Activated naive CD8-positive, alpha-beta T cell treated with anti-CD3 and anti-CD28 coated beads, Interleukin-2, amount 50 U/mL, for 24 hours (primary cell): Measurements from ENCODE around the gene MATR3.
"Not testable (repeated sequence)": the region's sequence is repeated elsewhere in the genome, so short reads cannot be mapped to it uniquely, and the experiment has no call there.

Experiments
- ATAC-seq: fragments of 150-1000 bp; cut with Tn5 transposase; one replicate; pipeline ENCODE4 v1.10.0; 2021
- DNase-seq: peaks from one replicate; pipeline ENCODE4 v3.0.0; 2021
- H3K27ac Mint-ChIP-seq: one replicate; pipeline ENCODE4 v1.8.0; 2021; ENCODE audit warnings: mild to moderate bottlenecking, mixed read lengths
- H3K27me3 Mint-ChIP-seq: one replicate; pipeline ENCODE4 v1.8.0; 2021; ENCODE audit warnings: mixed read lengths
- H3K36me3 Mint-ChIP-seq: one replicate; pipeline ENCODE4 v1.8.0; 2021; ENCODE audit warnings: low read depth, mixed read lengths
- H3K4me1 Mint-ChIP-seq: one replicate; pipeline ENCODE4 v1.8.0; 2021; ENCODE audit warnings: mixed read lengths
- H3K4me3 Mint-ChIP-seq: one replicate; pipeline ENCODE4 v1.8.0; 2021; ENCODE audit warnings: mild to moderate bottlenecking, moderate library complexity, mixed read lengths
- H3K9me3 Mint-ChIP-seq: one replicate; pipeline ENCODE4 v1.8.0; 2021; ENCODE audit warnings: mixed read lengths

MATR3 gene

DNA sequence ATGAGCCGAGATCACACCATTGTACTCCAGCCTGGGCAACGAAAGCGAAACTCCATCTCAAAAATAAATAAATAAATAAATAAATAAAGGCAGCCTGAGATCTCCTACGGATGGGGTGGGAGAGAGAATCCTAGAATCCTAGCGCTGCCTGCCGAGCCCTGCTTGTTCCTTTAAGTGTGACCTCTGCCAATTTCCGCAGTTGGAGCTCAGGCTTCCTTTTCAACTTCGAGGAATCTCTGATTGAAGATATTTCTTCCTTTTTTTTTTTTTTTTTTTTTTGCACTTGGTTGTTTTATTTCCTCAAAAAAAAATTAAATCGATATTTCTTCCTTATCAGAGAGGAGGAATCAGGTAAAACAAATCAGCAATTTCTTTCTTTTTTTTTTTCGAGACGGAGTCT is 27.3 kb upstream of the MATR3 start:
- Mint-ChIP-seq H3K4me1 (peaks cover 34% of the 10 kb centered on the region), H3K36me3 (no peaks in the 10 kb centered on the region)
- ATAC-seq: no peak

DNA sequence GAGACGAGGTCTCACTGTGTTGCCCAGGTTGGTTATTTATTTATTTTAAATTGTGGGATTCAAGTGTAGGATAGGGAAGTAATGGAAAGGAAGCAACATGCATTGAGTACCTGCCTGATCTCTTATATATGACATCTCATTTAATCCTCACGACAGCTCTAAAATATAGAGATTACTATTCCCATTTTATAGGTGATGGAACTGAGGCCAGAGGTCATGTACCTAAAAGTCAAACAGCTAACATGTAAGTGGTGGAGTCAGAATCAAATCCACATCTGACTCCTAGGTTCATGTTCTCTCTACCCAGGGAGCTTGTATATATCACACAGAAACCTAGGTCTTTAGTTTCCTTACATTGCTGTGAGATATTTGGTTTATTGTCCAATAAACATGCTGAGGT is 26.1 kb upstream of the MATR3 start:
- H3K9me3 Mint-ChIP-seq: no peaks in the 10 kb centered on the region
- no peaks in the 10 kb centered on the region for H3K36me3 Mint-ChIP-seq
- H3K27me3 Mint-ChIP-seq: peaks cover 2% of the 10 kb centered on the region
- DNase-seq (no peak), ATAC-seq (no peak)
- peaks cover 36% of the 10 kb centered on the region for H3K4me1 Mint-ChIP-seq
- H3K4me3 Mint-ChIP-seq: no peak overlapping the region
- no peak overlapping the region for H3K27ac Mint-ChIP-seq

More for the DNA sequence above, 27.3 kb upstream of the MATR3 start:
- DNase-seq: no peak
- Mint-ChIP-seq H3K9me3 (no peaks in the 10 kb centered on the region), H3K27ac (no peak overlapping the region), H3K27me3 (peaks cover 5% of the 10 kb centered on the region), H3K4me3 (no peak overlapping the region)

DNA sequence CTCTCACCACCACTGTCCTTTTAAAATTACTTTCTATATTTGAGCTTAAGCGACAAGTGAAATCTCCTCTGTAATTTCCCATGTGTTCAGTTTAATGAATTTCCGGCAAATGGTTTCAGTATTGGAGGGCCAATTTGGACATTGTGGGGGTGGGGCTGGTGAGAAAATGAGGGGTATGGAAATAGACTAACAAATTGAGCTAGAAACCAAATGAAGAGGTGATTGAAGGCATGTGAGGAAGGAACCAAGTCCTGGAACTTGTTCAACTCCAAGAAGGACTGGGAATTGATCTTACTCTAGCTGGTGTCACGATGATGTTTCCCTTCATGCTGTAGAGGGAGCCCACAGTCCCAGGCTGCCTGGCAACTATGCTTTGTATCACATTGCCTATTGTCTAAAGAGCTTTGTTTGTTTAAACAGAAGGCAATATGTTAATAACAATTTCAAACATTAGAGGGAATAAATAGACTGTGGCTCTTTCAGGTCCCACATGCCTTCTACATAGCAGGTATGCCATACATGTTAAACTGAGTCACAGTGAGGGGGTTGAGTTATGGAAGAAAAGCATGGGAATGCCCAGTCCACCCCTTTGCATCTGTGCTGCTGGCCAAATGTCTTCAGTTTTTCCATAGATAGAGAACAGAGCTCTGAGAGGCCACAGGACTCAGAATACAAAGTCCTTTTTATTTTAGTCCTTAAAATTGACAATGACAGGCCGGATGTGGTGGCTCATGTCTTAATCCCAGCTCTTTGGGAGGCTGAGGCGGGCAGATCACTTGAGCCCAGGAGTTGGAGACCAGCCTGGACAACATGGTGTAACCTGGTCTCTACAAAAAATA is 25.0 kb upstream of the MATR3 start:
- no peaks in the 10 kb centered on the region for H3K36me3 Mint-ChIP-seq
- H3K4me3 Mint-ChIP-seq: no peak overlapping the region
- no peaks in the 10 kb centered on the region for H3K9me3 Mint-ChIP-seq
- DNase-seq (no peak), ATAC-seq (no peak)
- peaks cover 2% of the 10 kb centered on the region for H3K27me3 Mint-ChIP-seq
- peaks cover 39% of the 10 kb centered on the region for H3K4me1 Mint-ChIP-seq
- H3K27ac Mint-ChIP-seq: peak overlapping the region; percentile 16

DNA sequence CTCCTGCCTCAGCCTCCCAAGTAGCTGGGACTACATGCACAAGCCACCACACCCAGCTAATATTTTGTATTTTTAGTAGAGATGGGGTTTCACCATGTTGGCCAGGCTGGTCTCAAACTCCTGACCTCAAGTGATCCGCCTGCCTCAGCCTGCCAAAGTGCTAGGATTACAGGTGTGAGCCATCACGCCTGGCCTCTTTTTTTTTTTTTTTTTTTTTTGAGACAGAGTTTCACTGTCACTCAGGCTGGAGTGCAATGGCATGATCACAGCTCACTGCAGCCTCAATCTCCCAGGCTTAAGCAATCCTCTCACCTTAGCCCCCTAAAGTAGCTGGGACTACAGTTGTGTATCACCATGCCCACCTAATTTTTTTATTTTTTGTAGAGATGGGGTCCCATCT is 22.8 kb upstream of the MATR3 start:
- not testable (repeated sequence) for H3K27me3 Mint-ChIP-seq, H3K4me3 Mint-ChIP-seq, ATAC-seq, H3K27ac Mint-ChIP-seq, H3K9me3 Mint-ChIP-seq, DNase-seq
- peaks cover 47% of the 10 kb centered on the region for H3K4me1 Mint-ChIP-seq
- H3K36me3 Mint-ChIP-seq: peaks cover 16% of the 10 kb centered on the region

DNA sequence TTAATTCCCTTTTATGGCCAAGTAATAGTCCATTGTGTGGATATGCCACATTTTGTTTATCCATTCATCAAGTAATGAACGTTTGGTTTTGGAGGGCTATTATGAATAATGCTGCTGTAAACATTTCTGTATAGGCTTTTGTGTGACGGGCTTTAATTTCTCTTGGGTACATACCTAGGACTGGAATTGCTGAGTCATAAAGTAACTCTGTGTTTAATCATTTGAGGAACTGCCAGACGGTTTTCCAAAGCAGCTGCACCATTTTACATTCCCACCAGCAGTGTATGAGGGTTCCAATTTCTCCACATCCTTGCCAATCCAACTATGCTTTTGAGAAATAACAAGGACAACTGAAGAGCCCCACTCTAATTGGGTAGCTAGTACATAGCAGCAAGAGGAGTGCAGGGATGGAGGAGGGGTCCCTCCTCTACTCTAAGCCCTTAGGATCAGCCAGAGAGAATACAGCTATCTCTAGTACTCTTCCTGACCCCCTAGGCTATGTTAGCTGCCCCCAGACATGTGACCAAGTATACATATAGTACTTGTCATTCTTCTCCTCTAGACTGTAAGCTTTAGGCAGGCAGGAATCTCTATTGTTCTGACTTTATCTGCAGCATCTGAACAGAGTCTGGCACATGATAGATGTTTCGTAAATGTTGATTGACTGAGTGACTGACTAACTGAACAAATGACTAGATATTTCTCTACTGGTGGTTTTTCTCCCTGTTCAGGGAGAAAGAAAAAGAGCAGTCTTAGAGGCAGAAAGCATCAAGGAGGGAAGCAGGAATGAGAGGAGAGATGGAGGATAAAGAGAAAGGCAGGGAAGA is 22.1 kb upstream of the MATR3 start:
- Mint-ChIP-seq H3K9me3 (no peaks in the 10 kb centered on the region), H3K27ac (no peak overlapping the region), H3K27me3 (no peaks in the 10 kb centered on the region), H3K4me3 (no peak overlapping the region), H3K4me1 (peaks cover 53% of the 10 kb centered on the region), H3K36me3 (peaks cover 23% of the 10 kb centered on the region)
- ATAC-seq: no peak
- no peak for DNase-seq

DNA sequence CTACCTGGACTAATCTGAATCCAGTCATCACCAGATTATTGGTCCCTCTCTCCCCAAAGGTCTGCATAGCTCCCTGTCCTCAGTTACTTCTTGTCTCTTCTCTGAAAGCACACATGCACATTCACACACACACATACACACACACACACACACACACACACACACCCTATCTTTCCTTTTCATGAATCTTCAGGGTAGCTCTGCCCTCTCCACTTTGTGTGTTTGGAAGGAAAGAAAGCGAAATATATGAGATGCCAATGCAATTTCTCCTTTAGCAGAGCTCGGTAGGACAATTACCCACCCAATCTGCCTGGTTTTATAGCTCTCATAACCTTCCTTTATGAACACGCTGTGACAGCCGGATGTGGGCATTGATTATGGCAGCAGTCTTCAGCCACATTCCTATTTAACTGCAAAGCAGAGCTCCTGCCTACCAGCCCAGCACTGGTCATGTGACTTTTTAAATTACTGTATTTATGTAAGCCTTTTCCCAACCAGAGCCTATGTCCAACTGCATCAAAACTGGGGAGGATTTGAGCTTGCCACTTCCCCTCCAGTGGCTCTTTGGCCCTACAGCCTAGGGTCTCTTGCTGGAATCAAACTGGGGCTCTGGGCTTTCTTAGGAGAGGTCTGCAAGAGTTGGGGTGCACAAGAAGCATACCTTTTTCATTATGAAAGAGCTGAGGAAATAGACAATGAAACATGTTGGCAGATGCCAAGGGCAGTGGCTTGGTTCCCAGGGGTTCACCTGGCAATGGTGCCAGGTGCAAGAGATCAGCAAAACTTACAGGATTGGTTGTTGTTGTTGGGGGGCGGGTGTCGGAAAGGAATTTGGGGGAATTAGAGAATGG is 20.8 kb upstream of the MATR3 start:
- DNase-seq: no peak

DNA sequence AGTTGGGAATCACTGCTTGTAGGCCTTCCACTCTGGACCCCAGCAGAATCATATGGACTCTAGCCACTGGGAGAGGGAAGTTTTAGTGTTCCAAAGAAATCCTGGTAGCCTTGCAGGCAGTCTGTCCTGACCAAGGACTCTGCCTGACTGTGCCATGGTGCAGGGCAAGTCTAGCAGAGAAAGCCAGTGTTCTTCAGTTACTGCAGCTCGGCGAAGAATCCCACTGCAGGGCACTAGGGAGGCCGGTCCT is 20.3 kb upstream of the MATR3 start:
- H3K4me1 Mint-ChIP-seq: peaks cover 67% of the 10 kb centered on the region

More for the DNA sequence above, 20.8 kb upstream of the MATR3 start:
- peaks cover 36% of the 10 kb centered on the region for H3K36me3 Mint-ChIP-seq
- no peaks in the 10 kb centered on the region for H3K9me3 Mint-ChIP-seq
- peaks cover 64% of the 10 kb centered on the region for H3K4me1 Mint-ChIP-seq
- ATAC-seq: no peak
- H3K27ac Mint-ChIP-seq: peak overlapping the region; percentile 95
- no peaks in the 10 kb centered on the region for H3K27me3 Mint-ChIP-seq
- peak overlapping the region; percentile 93 for H3K4me3 Mint-ChIP-seq

DNA sequence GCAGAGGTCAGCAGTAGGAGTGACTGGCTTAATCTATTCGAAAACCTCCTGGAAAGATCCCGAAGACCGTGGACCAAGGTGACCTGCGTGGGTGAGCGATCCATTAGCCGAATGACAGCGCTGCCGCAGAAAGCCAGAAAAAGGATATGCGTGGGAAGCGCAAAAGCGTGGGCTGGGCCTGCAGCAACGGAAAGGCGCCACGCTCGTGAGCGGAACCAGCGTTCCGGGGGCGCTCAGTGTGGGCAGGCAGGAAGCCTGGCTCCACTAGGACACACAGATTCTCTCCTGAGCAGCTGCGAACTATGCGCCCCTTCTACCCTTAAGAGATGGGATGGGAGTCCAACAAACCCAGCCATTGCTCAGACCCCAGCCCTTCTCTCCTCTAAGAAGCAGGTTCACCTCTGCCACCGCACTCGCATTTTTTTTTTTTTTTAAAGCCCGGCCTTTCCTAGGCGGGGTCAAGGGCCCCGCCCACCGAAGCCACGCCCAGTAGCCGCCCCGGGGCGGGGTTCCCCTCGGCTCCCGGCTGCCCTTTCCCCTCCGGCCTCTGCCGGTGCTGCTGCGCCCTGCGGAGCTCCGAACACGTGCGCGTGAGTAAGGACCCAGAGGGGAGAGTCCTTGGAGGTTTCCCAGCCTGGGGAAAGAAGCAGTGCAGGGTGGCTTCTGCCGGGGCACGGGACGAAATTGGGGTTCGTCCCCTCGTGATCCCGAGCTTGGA is 19.8 kb upstream of the MATR3 start:
- peaks cover 45% of the 10 kb centered on the region for H3K36me3 Mint-ChIP-seq
- no peaks in the 10 kb centered on the region for H3K27me3 Mint-ChIP-seq
- no peaks in the 10 kb centered on the region for H3K9me3 Mint-ChIP-seq
- peaks cover 69% of the 10 kb centered on the region for H3K4me1 Mint-ChIP-seq
- DNase-seq (peak; percentile 92), ATAC-seq (peak; percentile 88)
- peak overlapping the region; percentile 95 for H3K27ac Mint-ChIP-seq
- peak overlapping the region; percentile 93 for H3K4me3 Mint-ChIP-seq

More for the DNA sequence above, 20.3 kb upstream of the MATR3 start:
- no peaks in the 10 kb centered on the region for H3K27me3 Mint-ChIP-seq
- H3K36me3 Mint-ChIP-seq: peaks cover 40% of the 10 kb centered on the region
- no peaks in the 10 kb centered on the region for H3K9me3 Mint-ChIP-seq
- H3K27ac Mint-ChIP-seq: peak overlapping the region; percentile 95
- DNase-seq: no peak
- H3K4me3 Mint-ChIP-seq: peak overlapping the region; percentile 93
- ATAC-seq: peak; percentile 10

DNA sequence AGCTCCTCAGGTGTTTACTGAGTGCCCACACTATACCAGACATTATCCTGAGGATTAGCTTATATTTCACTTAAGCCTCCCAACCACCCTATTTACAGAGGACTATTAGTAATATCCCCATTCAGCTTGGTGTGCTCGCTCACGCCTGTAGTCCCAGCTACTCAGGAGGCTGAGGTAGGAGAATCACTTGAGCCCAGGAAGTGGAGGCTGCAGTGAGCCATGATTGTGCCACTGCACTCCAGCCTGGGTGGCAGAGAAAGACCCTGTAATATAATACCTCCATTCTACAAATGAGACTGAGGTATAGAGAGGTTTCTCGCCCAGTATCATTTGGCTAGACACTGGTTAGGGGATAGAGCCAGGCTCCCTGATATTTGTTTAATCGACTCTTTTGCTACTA is 18.0 kb upstream of the MATR3 start:
- Mint-ChIP-seq H3K4me1 (peaks cover 77% of the 10 kb centered on the region), H3K9me3 (no peaks in the 10 kb centered on the region), H3K4me3 (peak overlapping the region; percentile 93), H3K27me3 (no peaks in the 10 kb centered on the region), H3K36me3 (peaks cover 63% of the 10 kb centered on the region), H3K27ac (peak overlapping the region; percentile 95)
- ATAC-seq (no peak), DNase-seq (no peak)

DNA sequence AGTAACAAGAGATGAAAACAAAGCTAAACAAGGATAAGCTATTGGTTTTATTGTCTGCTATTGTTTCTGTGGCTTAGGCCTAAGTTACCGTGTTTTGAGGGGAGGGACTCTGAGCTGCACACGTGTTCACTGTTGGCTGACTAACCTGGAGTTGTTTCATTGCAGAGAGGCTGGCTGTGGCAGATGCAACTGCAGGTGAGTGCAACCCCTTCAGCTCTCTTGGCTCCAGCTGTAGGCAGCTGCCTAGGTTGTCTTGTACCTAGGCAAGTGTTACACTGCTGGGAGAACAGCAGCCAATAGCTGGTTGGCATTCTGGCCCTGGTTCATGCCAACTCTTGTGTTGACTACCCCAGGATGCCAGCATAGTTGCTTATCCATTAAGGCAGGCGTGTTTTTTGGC is 17.6 kb upstream of the MATR3 start:
- Mint-ChIP-seq H3K4me1 (peaks cover 79% of the 10 kb centered on the region), H3K36me3 (peaks cover 68% of the 10 kb centered on the region), H3K9me3 (no peaks in the 10 kb centered on the region), H3K27me3 (no peaks in the 10 kb centered on the region), H3K4me3 (peak overlapping the region; percentile 93), H3K27ac (peak overlapping the region; percentile 95)
- no peak for ATAC-seq
- DNase-seq: no peak

DNA sequence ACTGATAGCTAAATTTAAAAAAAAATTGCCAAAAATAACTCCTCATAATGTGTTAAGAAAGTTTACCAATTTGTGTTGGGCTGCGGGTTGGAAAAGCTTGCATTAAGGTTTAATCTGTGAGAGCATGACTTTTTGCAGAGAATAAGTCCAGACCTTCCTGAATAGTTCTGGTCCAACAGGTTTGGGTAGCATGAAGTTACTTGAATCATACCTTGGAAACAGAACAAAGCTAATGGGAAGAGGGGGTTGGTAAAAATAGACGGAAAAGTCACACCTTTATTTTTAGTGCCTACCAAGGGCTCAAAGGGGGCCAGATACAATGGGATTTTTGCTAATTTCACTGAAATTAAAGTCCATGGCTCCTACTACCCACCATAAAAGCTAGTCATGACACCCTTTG is 17.1 kb upstream of the MATR3 start:
- peaks cover 76% of the 10 kb centered on the region for H3K4me1 Mint-ChIP-seq

DNA sequence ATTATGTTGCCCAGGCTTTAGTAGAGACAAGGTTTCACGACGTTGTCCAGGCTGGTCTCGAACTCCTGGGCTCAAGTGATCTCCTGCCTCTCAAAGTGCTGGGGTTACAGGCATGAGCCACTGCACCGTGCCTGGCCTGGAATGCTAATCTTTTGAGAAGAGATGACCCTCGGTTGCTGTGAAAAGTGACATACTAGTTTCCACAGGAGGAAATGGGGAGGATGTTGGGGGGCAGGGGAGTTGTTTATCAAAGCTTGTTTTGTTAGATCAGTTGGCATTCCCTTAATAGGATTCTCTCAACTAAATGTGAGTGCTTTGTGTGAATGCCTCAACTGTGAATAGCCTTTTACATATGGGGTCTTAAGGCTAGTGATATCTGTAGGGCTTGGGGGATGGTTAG is 16.4 kb upstream of the MATR3 start:
- peak overlapping the region; percentile 89 for H3K27ac Mint-ChIP-seq

More for the DNA sequence above, 17.1 kb upstream of the MATR3 start:
- no peaks in the 10 kb centered on the region for H3K27me3 Mint-ChIP-seq
- no peaks in the 10 kb centered on the region for H3K9me3 Mint-ChIP-seq
- H3K4me3 Mint-ChIP-seq: peak overlapping the region; percentile 93
- DNase-seq: no peak
- ATAC-seq: no peak
- peaks cover 72% of the 10 kb centered on the region for H3K36me3 Mint-ChIP-seq
- peak overlapping the region; percentile 95 for H3K27ac Mint-ChIP-seq

DNA sequence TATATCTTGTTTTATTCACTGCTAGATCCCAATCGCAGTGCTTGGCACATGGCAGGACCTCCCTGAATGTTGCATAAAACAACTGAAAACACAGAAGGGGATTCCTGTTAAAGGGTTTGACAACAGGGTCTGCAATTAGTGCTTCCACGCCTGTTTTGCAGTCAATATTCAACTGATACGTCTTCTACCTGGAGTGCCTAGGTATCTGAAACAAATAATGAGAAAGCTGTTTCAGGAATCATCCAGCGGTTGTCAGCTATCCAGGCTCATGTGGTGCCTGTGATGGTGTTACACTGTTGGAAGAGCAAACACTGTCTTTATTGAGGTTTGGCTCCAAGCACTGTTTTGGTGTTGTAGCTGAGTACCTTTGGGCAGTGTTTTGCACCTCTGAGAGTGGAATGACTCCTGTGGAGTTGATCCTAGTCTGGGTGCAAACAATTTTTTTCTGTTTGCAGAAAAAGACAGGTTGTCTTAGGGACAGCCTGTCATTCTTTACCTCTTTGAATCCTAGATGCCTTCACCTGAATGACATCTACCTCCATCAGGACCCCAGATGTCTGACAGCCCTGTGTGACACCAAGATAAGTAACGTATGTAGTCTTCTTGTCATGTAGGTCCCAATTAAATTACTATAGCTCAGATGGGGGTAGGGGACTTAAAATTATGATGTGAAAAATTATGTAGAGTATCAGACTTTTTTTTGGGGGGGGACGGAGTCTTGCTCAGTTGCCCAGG is 14.8 kb upstream of the MATR3 start:
- H3K27me3 Mint-ChIP-seq: no peaks in the 10 kb centered on the region
- H3K4me1 Mint-ChIP-seq: peaks cover 67% of the 10 kb centered on the region
- no peaks in the 10 kb centered on the region for H3K9me3 Mint-ChIP-seq
- DNase-seq (no peak), ATAC-seq (no peak)
- H3K36me3 Mint-ChIP-seq: peaks cover 94% of the 10 kb centered on the region
- H3K27ac Mint-ChIP-seq: peak overlapping the region; percentile 89
- H3K4me3 Mint-ChIP-seq: peak overlapping the region; percentile 93

More for the DNA sequence above, 16.4 kb upstream of the MATR3 start:
- Mint-ChIP-seq H3K4me1 (peaks cover 78% of the 10 kb centered on the region), H3K36me3 (peaks cover 80% of the 10 kb centered on the region), H3K27me3 (no peaks in the 10 kb centered on the region), H3K9me3 (no peaks in the 10 kb centered on the region), H3K4me3 (peak overlapping the region; percentile 93)
- ATAC-seq (no peak), DNase-seq (no peak)
